ENCODE results near the gene BEGAIN. TPM values are rescaled to one million over a fixed set of nuclear protein-coding genes. Genes with fewer than 3 reads are reported as not detected.

Gene BEGAIN
- total RNA-seq, 1 donor from 2014 or later, result 7.0 TPM

- Mint-ChIP-seq H3K4me1 (ENCODE audit: unreplicated experiment) (no peaks in the 10 kb centered on the region), H3K36me3 (ENCODE audit: unreplicated experiment) (no peaks in the 10 kb centered on the region), H3K27me3 (ENCODE audit: unreplicated experiment) (peaks cover 58% of the 10 kb centered on the region), H3K4me3 (ENCODE audit: unreplicated experiment) (no peak overlapping the region), H3K9me3 (ENCODE audit: unreplicated experiment) (peaks cover 5% of the 10 kb centered on the region), H3K27ac (ENCODE audit: unreplicated experiment) (no peak overlapping the region)
- no peak for DNase-seq (ENCODE audit: extremely low spot score, unreplicated experiment)
- TF ChIP-seq, protein P1, sequence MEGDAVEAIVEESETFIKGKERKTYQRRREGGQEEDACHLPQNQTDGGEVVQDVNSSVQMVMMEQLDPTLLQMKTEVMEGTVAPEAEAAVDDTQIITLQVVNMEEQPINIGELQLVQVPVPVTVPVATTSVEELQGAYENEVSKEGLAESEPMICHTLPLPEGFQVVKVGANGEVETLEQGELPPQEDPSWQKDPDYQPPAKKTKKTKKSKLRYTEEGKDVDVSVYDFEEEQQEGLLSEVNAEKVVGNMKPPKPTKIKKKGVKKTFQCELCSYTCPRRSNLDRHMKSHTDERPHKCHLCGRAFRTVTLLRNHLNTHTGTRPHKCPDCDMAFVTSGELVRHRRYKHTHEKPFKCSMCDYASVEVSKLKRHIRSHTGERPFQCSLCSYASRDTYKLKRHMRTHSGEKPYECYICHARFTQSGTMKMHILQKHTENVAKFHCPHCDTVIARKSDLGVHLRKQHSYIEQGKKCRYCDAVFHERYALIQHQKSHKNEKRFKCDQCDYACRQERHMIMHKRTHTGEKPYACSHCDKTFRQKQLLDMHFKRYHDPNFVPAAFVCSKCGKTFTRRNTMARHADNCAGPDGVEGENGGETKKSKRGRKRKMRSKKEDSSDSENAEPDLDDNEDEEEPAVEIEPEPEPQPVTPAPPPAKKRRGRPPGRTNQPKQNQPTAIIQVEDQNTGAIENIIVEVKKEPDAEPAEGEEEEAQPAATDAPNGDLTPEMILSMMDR (IDR thresholded peaks at IDR 0.05), result no peak
Measured at GRCh38 chr14:100629098-100629497, 41.9 kb upstream of the BEGAIN start.

DNA sequence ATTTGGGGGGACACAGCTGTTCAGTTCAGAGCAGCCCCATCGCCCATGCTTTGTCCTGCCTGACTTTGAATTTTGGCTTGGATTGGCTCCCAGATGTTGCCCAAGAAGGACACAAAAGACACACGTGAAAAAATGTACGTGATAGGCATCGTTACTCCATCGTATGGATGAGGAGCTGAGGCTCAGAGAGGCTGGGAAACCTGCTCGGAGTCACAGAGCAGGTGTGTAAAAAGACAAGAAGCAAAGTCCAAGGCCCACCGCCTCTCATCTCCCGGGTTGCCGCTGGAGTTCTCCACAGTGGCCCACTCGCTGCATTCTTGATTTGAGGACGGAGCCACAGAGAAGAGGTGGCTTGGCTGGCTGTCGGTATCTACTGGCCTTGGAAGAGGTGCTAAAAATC is 41.0 kb upstream of the BEGAIN start:
- Mint-ChIP-seq H3K4me3 (ENCODE audit: unreplicated experiment) (no peak overlapping the region), H3K27ac (ENCODE audit: unreplicated experiment) (no peak overlapping the region), H3K27me3 (ENCODE audit: unreplicated experiment) (peaks cover 55% of the 10 kb centered on the region), H3K36me3 (ENCODE audit: unreplicated experiment) (no peaks in the 10 kb centered on the region), H3K9me3 (ENCODE audit: unreplicated experiment) (peaks cover 5% of the 10 kb centered on the region), H3K4me1 (ENCODE audit: unreplicated experiment) (no peaks in the 10 kb centered on the region)
- no peak for DNase-seq (ENCODE audit: extremely low spot score, unreplicated experiment)
- TF ChIP-seq, protein P1 (IDR thresholded peaks at IDR 0.05), result no peak

GRCh38 chr14:100626614-100627013 is 39.4 kb upstream of the BEGAIN start:
- Mint-ChIP-seq H3K27ac (ENCODE audit: unreplicated experiment) (no peak overlapping the region), H3K9me3 (ENCODE audit: unreplicated experiment) (peaks cover 5% of the 10 kb centered on the region), H3K36me3 (ENCODE audit: unreplicated experiment) (no peaks in the 10 kb centered on the region), H3K4me1 (ENCODE audit: unreplicated experiment) (no peaks in the 10 kb centered on the region), H3K4me3 (ENCODE audit: unreplicated experiment) (no peak overlapping the region), H3K27me3 (ENCODE audit: unreplicated experiment) (peaks cover 51% of the 10 kb centered on the region)
- no peak for DNase-seq (ENCODE audit: extremely low spot score, unreplicated experiment)
- TF ChIP-seq, protein P1 (IDR thresholded peaks at IDR 0.05), result no peak

DNA sequence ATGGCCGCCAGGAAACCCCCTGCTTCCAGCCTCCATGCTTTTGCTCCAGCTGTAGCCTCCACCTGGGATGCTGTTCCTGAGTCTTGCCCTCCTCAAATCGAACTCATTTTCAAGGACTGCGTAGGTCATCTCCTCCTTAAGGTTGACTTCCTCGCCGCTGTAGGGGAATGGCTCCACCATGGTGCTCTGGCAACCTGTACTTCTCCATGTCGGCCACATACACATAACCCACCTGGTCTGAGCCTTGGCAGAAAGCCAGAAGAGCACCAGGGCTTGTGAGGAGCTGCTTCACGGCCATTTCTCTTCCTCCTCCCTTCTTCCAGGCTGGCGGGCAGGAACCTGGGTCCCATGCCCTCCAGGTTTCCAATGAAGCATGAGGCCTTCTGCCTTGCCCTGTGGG is 36.7 kb upstream of the BEGAIN start:
- Mint-ChIP-seq H3K36me3 (ENCODE audit: unreplicated experiment) (no peaks in the 10 kb centered on the region), H3K27ac (ENCODE audit: unreplicated experiment) (no peak overlapping the region), H3K4me3 (ENCODE audit: unreplicated experiment) (no peak overlapping the region), H3K4me1 (ENCODE audit: unreplicated experiment) (no peaks in the 10 kb centered on the region), H3K9me3 (ENCODE audit: unreplicated experiment) (peaks cover 5% of the 10 kb centered on the region), H3K27me3 (ENCODE audit: unreplicated experiment) (peaks cover 59% of the 10 kb centered on the region)
- DNase-seq (ENCODE audit: extremely low spot score, unreplicated experiment), result no peak
- TF ChIP-seq, protein P1 (IDR thresholded peaks at IDR 0.05), result no peak

- Mint-ChIP-seq H3K4me3 (ENCODE audit: unreplicated experiment) (no peak overlapping the region), H3K9me3 (ENCODE audit: unreplicated experiment) (peaks cover 5% of the 10 kb centered on the region), H3K27me3 (ENCODE audit: unreplicated experiment) (peaks cover 60% of the 10 kb centered on the region), H3K36me3 (ENCODE audit: unreplicated experiment) (no peaks in the 10 kb centered on the region), H3K4me1 (ENCODE audit: unreplicated experiment) (no peaks in the 10 kb centered on the region), H3K27ac (ENCODE audit: unreplicated experiment) (no peak overlapping the region)
- no peak for DNase-seq (ENCODE audit: extremely low spot score, unreplicated experiment)
- TF ChIP-seq, protein P1 (IDR thresholded peaks at IDR 0.05), result no peak
Measured at GRCh38 chr14:100623557-100623956, 36.3 kb upstream of the BEGAIN start.
